ENCODE measurements around the gene ERVH48-1.

The ERVH48-1 gene

GRCh38 chr21:42883921-42884320 lies 41.5 kb downstream of the ERVH48-1 start:
- Histone ChIP-seq H3F3A (ENCODE audit: insufficient read depth, low read length) (peaks cover 3% of the 10 kb centered on the region), H3K27ac (ENCODE audit: low read length) (no peak overlapping the region), H3K9me3 (replicated peaks; ENCODE audit: insufficient read depth, low read length) (no peaks in the 10 kb centered on the region), H3K79me2 (ENCODE audit: low read length) (peaks cover 13% of the 10 kb centered on the region), H3K36me3 (replicated peaks; ENCODE audit: insufficient read depth, low read length) (no peaks in the 10 kb centered on the region), H2AFZ (ENCODE audit: low read length) (no peak overlapping the region), H3K27me3 (replicated peaks; ENCODE audit: insufficient read depth, low read length) (no peaks in the 10 kb centered on the region), H4K20me1 (ENCODE audit: insufficient read depth, low read length) (no peaks in the 10 kb centered on the region), H3K4me1 (ENCODE audit: low read length) (peaks cover 6% of the 10 kb centered on the region), H3K4me2 (ENCODE audit: low read depth, low read length) (no peak overlapping the region), H3K9ac (ENCODE audit: low read length) (no peak overlapping the region), H3K4me3 (ENCODE audit: low read length) (no peak overlapping the region), H3K9me2 (replicated peaks; ENCODE audit: insufficient read depth, low read length) (no peaks in the 10 kb centered on the region)
- DNase-seq = no peak
- no peak for TF ChIP-seq CTCF (IDR thresholded peaks at IDR 0.05; ENCODE audit: low read length)
- no peak for TF ChIP-seq EZH2phosphoT487 (IDR thresholded peaks at IDR 0.05; ENCODE audit: low read length)
- no peak for TF ChIP-seq EZH2 (optimal IDR thresholded peaks at IDR 0.05; ENCODE audit: low read depth, low read length)

- Histone ChIP-seq H3K4me3 (ENCODE audit: low read length) (peak overlapping the region; percentile 84), H3K9me2 (replicated peaks; ENCODE audit: insufficient read depth, low read length) (no peaks in the 10 kb centered on the region), H3K36me3 (replicated peaks; ENCODE audit: insufficient read depth, low read length) (0 out of 2 replicates have a peak, but pooled peaks cover 7% of the 10 kb centered on the region), H3K4me2 (ENCODE audit: low read depth, low read length) (peak overlapping the region; percentile 76), H3K27me3 (replicated peaks; ENCODE audit: insufficient read depth, low read length) (no peaks in the 10 kb centered on the region), H4K20me1 (ENCODE audit: insufficient read depth, low read length) (no peaks in the 10 kb centered on the region), H3K4me1 (ENCODE audit: low read length) (peaks cover 6% of the 10 kb centered on the region), H3K9ac (ENCODE audit: low read length) (peak overlapping the region; percentile 91; the same call in 1 of the 2 replicates), H3K27ac (ENCODE audit: low read length) (peak overlapping the region; percentile 87; the same call in 1 of the 2 replicates), H3K79me2 (ENCODE audit: low read length) (peaks cover 48% of the 10 kb centered on the region), H3K9me3 (replicated peaks; ENCODE audit: insufficient read depth, low read length) (no peaks in the 10 kb centered on the region), H3F3A (ENCODE audit: insufficient read depth, low read length) (peaks cover 10% of the 10 kb centered on the region), H2AFZ (ENCODE audit: low read length) (peak overlapping the region; percentile 52)
- no peak for DNase-seq
- no peak for TF ChIP-seq EZH2phosphoT487 (IDR thresholded peaks at IDR 0.05; ENCODE audit: low read length)
- TF ChIP-seq CTCF (IDR thresholded peaks at IDR 0.05; ENCODE audit: low read length) = no peak
- no peak for TF ChIP-seq EZH2 (optimal IDR thresholded peaks at IDR 0.05; ENCODE audit: low read depth, low read length)
These were observed 45.1 kb downstream of the ERVH48-1 start for GRCh38 chr21:42880352-42880751.

- no peaks in the 10 kb centered on the region for H4K20me1 ChIP-seq (ENCODE audit: insufficient read depth, low read length)
- H3K36me3 ChIP-seq (replicated peaks; ENCODE audit: insufficient read depth, low read length) = 0 out of 2 replicates have a peak, but pooled peaks cover 8% of the 10 kb centered on the region
- H3K9me3 ChIP-seq (replicated peaks; ENCODE audit: insufficient read depth, low read length) = no peaks in the 10 kb centered on the region
- H3K4me2 ChIP-seq (ENCODE audit: low read depth, low read length) = peak within 1 kb of the TSS; percentile 76
- H3K27me3 ChIP-seq (replicated peaks; ENCODE audit: insufficient read depth, low read length) = no peaks in the 10 kb centered on the region
- H3K9ac ChIP-seq (ENCODE audit: low read length) = peak within 1 kb of the TSS; percentile 91
- H3K27ac ChIP-seq (ENCODE audit: low read length) = peak within 1 kb of the TSS; percentile 87
- peaks cover 6% of the 10 kb centered on the region for H3K4me1 ChIP-seq (ENCODE audit: low read length)
- no peak for TF ChIP-seq CTCF (IDR thresholded peaks at IDR 0.05; ENCODE audit: low read length)
- TF ChIP-seq EZH2phosphoT487 (IDR thresholded peaks at IDR 0.05; ENCODE audit: low read length) = no peak
- TF ChIP-seq EZH2 (optimal IDR thresholded peaks at IDR 0.05; ENCODE audit: low read depth, low read length) = no peak
- peak within 1 kb of the TSS; percentile 52 for H2AFZ ChIP-seq (ENCODE audit: low read length)
- peak within 1 kb of the TSS; percentile 84 for H3K4me3 ChIP-seq (ENCODE audit: low read length)
- H3K9me2 ChIP-seq (replicated peaks; ENCODE audit: insufficient read depth, low read length) = no peaks in the 10 kb centered on the region
- peaks cover 10% of the 10 kb centered on the region for H3F3A ChIP-seq (ENCODE audit: insufficient read depth, low read length)
- H3K79me2 ChIP-seq (ENCODE audit: low read length) = peaks cover 53% of the 10 kb centered on the region
- DNase-seq = peak; percentile 100
These were observed 46.2 kb downstream of the ERVH48-1 start, which contains the start of gene WDR4 for GRCh38 chr21:42878993-42879787. Gene WDR4, minus strand, starts transcription at chr21:42879539. Its CDS starts 44 bp downstream, at chr21:42879495.

Data from MM.1S (cell line).